SK-N-SH treated with all-trans-retinoic acid at 6 μM for 48 hours (cell line): ENCODE measurements around the gene ST8SIA1.

ENCODE experiments used
- ATAC-seq: fragments of 200-7000 bp; cut with Tn5 transposase; 3 replicates; pipeline ENCODE4 v1.9.1; 2020; ENCODE audit warnings: mild to moderate bottlenecking, moderate library complexity
- ARNTL ChIP-seq: fragments of 450-650 bp; formaldehyde crosslinking; IDR thresholded peaks from 2 replicates; pipeline ENCODE4 v1.5.0; 2020; ENCODE audit warnings: low read depth, mild to moderate bottlenecking, moderate library complexity, borderline replicate concordance
- BACH2 ChIP-seq: fragments of 250-450 bp; sonication (Bioruptor Pico); IDR thresholded peaks from 2 replicates; pipeline ENCODE4 v1.9.0; 2021; ENCODE audit warnings: mild to moderate bottlenecking, borderline replicate concordance
- CREB5 ChIP-seq: fragments of 250-450 bp; sonication (Bioruptor Pico); IDR thresholded peaks from 2 replicates; pipeline ENCODE4 v1.5.1; 2020; ENCODE audit warnings: low read depth, mild to moderate bottlenecking, moderate library complexity
- CSDC2 ChIP-seq: fragments of 250-450 bp; sonication (Bioruptor Pico); IDR thresholded peaks from 2 replicates; pipeline ENCODE4 v1.5.0; 2020; ENCODE audit warnings: mild to moderate bottlenecking, moderate library complexity
- CSRNP3 ChIP-seq: fragments of 250-450 bp; sonication (Bioruptor Pico); IDR thresholded peaks from 2 replicates; pipeline ENCODE4 v1.5.1; 2021; ENCODE audit warnings: mild to moderate bottlenecking, moderate library complexity
- ESRRG ChIP-seq: fragments of 250-450 bp; sonication (Bioruptor Pico); IDR thresholded peaks from 2 replicates; pipeline ENCODE4 v1.6.1; 2021; ENCODE audit warnings: mild to moderate bottlenecking
- GLIS3 ChIP-seq: fragments of 250-450 bp; sonication (Bioruptor Pico); IDR thresholded peaks from 2 replicates; pipeline ENCODE4 v1.5.0; 2020; ENCODE audit warnings: mild to moderate bottlenecking, moderate library complexity
- OSR1 ChIP-seq: fragments of 250-450 bp; sonication (Bioruptor Pico); IDR thresholded peaks from 2 replicates; pipeline ENCODE4 v1.8.0; 2022; ENCODE audit warnings: moderate library complexity, mild to moderate bottlenecking, inconsistent platforms
- PATZ1 ChIP-seq: fragments of 250-450 bp; sonication (Bioruptor Pico); IDR thresholded peaks from 2 replicates; pipeline ENCODE4 v1.8.0; 2020; ENCODE audit warnings: mild to moderate bottlenecking, moderate library complexity, borderline replicate concordance
- PPARA ChIP-seq: fragments of 250-450 bp; sonication (Bioruptor Pico); IDR thresholded peaks from 2 replicates; pipeline ENCODE4 v1.5.0; 2020; ENCODE audit warnings: mild to moderate bottlenecking, borderline replicate concordance
- RARB ChIP-seq: fragments of 250-450 bp; sonication (Bioruptor Pico); IDR thresholded peaks from 2 replicates; pipeline ENCODE4 v1.8.0; 2021; ENCODE audit warnings: mild to moderate bottlenecking, moderate library complexity
- SNAI2 ChIP-seq: fragments of 250-450 bp; sonication (Bioruptor Pico); IDR thresholded peaks from 2 replicates; pipeline ENCODE4 v1.5.0; 2020; ENCODE audit warnings: mild to moderate bottlenecking, moderate library complexity
- TCF4 ChIP-seq: fragments of 250-450 bp; sonication (Bioruptor Pico); IDR thresholded peaks from 2 replicates; pipeline ENCODE4 v1.8.0; 2021; ENCODE audit warnings: mild to moderate bottlenecking, moderate library complexity, borderline replicate concordance
- TOX ChIP-seq: fragments of 250-450 bp; sonication (Bioruptor Pico); IDR thresholded peaks from 2 replicates; pipeline ENCODE4 v1.8.0; 2021; ENCODE audit warnings: mild to moderate bottlenecking, moderate library complexity, borderline replicate concordance
- ZC3H10 ChIP-seq: fragments of 250-450 bp; sonication (Bioruptor Pico); IDR thresholded peaks from 2 replicates; pipeline ENCODE4 v1.5.1; 2021; ENCODE audit warnings: mild to moderate bottlenecking, moderate library complexity
- ZFP3 ChIP-seq: fragments of 250-450 bp; sonication (Bioruptor Pico); IDR thresholded peaks from 2 replicates; pipeline ENCODE4 v1.5.0; 2020; ENCODE audit warnings: mild to moderate bottlenecking, moderate library complexity
- ZFP30 ChIP-seq: fragments of 450-650 bp; formaldehyde crosslinking; IDR thresholded peaks from 2 replicates; pipeline ENCODE4 v1.5.0; 2022; ENCODE audit warnings: mild to moderate bottlenecking, moderate library complexity
- ZNF565 ChIP-seq: fragments of 450-650 bp; formaldehyde crosslinking; conservative IDR thresholded peaks from 2 replicates; pipeline ENCODE4 v1.5.0; 2020; ENCODE audit warnings: low read depth, mild to moderate bottlenecking, moderate library complexity
- ZNF70 ChIP-seq: fragments of 450-650 bp; formaldehyde crosslinking; IDR thresholded peaks from 2 replicates; pipeline ENCODE4 v1.5.0; 2020; ENCODE audit warnings: mild to moderate bottlenecking, moderate library complexity
- ZNF8 ChIP-seq: fragments of 450-650 bp; formaldehyde crosslinking; IDR thresholded peaks from 2 replicates; pipeline ENCODE4 v1.5.0; 2020; ENCODE audit warnings: mild to moderate bottlenecking, moderate library complexity
- TF ChIP-seq, protein P1 (sequence below): fragments of 250-450 bp; sonication (Bioruptor Pico); IDR thresholded peaks from 2 replicates; pipeline ENCODE4 v1.5.0; 2020; ENCODE audit warnings: mild to moderate bottlenecking, moderate library complexity
- TF ChIP-seq, protein P2 (sequence below): fragments of 250-450 bp; sonication (Bioruptor Pico); IDR thresholded peaks from 2 replicates; pipeline ENCODE4 v1.8.0; 2021; ENCODE audit warnings: low read depth, mild to moderate bottlenecking, moderate library complexity, borderline replicate concordance

Gene ST8SIA1

GRCh38 chr12:22287776-22288621, 46.5 kb downstream of the ST8SIA1 start:
- peak; percentile 35 for ATAC-seq

GRCh38 chr12:22287101-22287500, 47.4 kb downstream of the ST8SIA1 start:
- no peak for TF ChIP-seq TCF4 (CRISPR knock-in tag)
- no peak for ATAC-seq

More at GRCh38 chr12:22287776-22288621, 46.5 kb downstream of the ST8SIA1 start:
- no peak for TF ChIP-seq ESRRG (CRISPR knock-in tag)

GRCh38 chr12:22286569-22286968, 47.9 kb downstream of the ST8SIA1 start:
- ATAC-seq, result no peak
- TF ChIP-seq ZC3H10 (CRISPR knock-in tag) (no peak), RARB (CRISPR knock-in tag) (no peak), SNAI2 (CRISPR knock-in tag) (no peak), OSR1 (no peak), ZFP30 (CRISPR knock-in tag) (no peak), ZFP3 (CRISPR knock-in tag) (no peak), ZNF70 (CRISPR knock-in tag) (no peak), ESRRG (CRISPR knock-in tag) (no peak), ZNF8 (CRISPR knock-in tag) (no peak), BACH2 (CRISPR knock-in tag) (no peak), TOX (CRISPR knock-in tag) (no peak), TCF4 (CRISPR knock-in tag) (no peak), PPARA (no peak), PATZ1 (CRISPR knock-in tag) (no peak), CSDC2 (CRISPR knock-in tag) (no peak), GLIS3 (CRISPR knock-in tag) (no peak), ARNTL (CRISPR knock-in tag) (no peak), CREB5 (CRISPR knock-in tag) (no peak)
- TF ChIP-seq, protein P1, sequence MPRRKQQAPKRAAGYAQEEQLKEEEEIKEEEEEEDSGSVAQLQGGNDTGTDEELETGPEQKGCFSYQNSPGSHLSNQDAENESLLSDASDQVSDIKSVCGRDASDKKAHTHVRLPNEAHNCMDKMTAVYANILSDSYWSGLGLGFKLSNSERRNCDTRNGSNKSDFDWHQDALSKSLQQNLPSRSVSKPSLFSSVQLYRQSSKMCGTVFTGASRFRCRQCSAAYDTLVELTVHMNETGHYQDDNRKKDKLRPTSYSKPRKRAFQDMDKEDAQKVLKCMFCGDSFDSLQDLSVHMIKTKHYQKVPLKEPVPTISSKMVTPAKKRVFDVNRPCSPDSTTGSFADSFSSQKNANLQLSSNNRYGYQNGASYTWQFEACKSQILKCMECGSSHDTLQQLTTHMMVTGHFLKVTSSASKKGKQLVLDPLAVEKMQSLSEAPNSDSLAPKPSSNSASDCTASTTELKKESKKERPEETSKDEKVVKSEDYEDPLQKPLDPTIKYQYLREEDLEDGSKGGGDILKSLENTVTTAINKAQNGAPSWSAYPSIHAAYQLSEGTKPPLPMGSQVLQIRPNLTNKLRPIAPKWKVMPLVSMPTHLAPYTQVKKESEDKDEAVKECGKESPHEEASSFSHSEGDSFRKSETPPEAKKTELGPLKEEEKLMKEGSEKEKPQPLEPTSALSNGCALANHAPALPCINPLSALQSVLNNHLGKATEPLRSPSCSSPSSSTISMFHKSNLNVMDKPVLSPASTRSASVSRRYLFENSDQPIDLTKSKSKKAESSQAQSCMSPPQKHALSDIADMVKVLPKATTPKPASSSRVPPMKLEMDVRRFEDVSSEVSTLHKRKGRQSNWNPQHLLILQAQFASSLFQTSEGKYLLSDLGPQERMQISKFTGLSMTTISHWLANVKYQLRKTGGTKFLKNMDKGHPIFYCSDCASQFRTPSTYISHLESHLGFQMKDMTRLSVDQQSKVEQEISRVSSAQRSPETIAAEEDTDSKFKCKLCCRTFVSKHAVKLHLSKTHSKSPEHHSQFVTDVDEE, result no peak
- TF ChIP-seq, protein P2, sequence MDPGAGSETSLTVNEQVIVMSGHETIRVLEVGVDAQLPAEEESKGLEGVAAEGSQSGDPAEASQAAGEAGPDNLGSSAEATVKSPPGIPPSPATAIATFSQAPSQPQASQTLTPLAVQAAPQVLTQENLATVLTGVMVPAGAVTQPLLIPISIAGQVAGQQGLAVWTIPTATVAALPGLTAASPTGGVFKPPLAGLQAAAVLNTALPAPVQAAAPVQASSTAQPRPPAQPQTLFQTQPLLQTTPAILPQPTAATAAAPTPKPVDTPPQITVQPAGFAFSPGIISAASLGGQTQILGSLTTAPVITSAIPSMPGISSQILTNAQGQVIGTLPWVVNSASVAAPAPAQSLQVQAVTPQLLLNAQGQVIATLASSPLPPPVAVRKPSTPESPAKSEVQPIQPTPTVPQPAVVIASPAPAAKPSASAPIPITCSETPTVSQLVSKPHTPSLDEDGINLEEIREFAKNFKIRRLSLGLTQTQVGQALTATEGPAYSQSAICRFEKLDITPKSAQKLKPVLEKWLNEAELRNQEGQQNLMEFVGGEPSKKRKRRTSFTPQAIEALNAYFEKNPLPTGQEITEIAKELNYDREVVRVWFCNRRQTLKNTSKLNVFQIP (CRISPR knock-in tag), result no peak

- no peak for ATAC-seq
- TF ChIP-seq ZNF565 (CRISPR knock-in tag) (no peak), CSRNP3 (CRISPR knock-in tag) (no peak), CREB5 (CRISPR knock-in tag) (no peak), RARB (CRISPR knock-in tag) (no peak), CSDC2 (CRISPR knock-in tag) (no peak), ZNF70 (CRISPR knock-in tag) (no peak), ZFP3 (CRISPR knock-in tag) (no peak)
- TF ChIP-seq, protein P2 (CRISPR knock-in tag), result no peak
These were observed 48.7 kb downstream of the ST8SIA1 start for GRCh38 chr12:22285846-22286245.
